Measurements from ENCODE around the gene HOTAIR.

HOTAIR gene

GRCh38 chr12:53972152-53972702 is 2.5 kb downstream of the HOTAIR start:
- DNase-seq (ENCODE audit: low read depth) = peak; percentile 48
- no peak for TF ChIP-seq CTCF (conservative IDR thresholded peaks at IDR 0.05; ENCODE audit: control insufficient read depth, insufficient read depth, low read depth, low read length)
- H3K4me3 ChIP-seq (ENCODE audit: control insufficient read depth, low read depth, low read length) = no peak overlapping the region

GRCh38 chr12:53971686-53972085 is 3.1 kb downstream of the HOTAIR start:
- H3K4me3 ChIP-seq (ENCODE audit: control insufficient read depth, low read depth, low read length) = no peak overlapping the region
- no peak for TF ChIP-seq CTCF (conservative IDR thresholded peaks at IDR 0.05; ENCODE audit: control insufficient read depth, insufficient read depth, low read depth, low read length)
- no peak for DNase-seq (ENCODE audit: low read depth)

- TF ChIP-seq CTCF (conservative IDR thresholded peaks at IDR 0.05; ENCODE audit: control insufficient read depth, insufficient read depth, low read depth, low read length) = no peak
- DNase-seq (ENCODE audit: low read depth) = no peak
- no peak overlapping the region for H3K4me3 ChIP-seq (ENCODE audit: control insufficient read depth, low read depth, low read length)
Measured at GRCh38 chr12:53971129-53971528, 3.6 kb downstream of the HOTAIR start.

GRCh38 chr12:53970451-53970850 is 4.3 kb downstream of the HOTAIR start:
- no peak for DNase-seq (ENCODE audit: low read depth)
- no peak overlapping the region for H3K4me3 ChIP-seq (ENCODE audit: control insufficient read depth, low read depth, low read length)
- TF ChIP-seq CTCF (conservative IDR thresholded peaks at IDR 0.05; ENCODE audit: control insufficient read depth, insufficient read depth, low read depth, low read length) = no peak

- no peak for TF ChIP-seq CTCF (conservative IDR thresholded peaks at IDR 0.05; ENCODE audit: control insufficient read depth, insufficient read depth, low read depth, low read length)
- no peak for DNase-seq (ENCODE audit: low read depth)
- no peak overlapping the region for H3K4me3 ChIP-seq (ENCODE audit: control insufficient read depth, low read depth, low read length)
Measured at GRCh38 chr12:53969588-53970259, 5.0 kb downstream of the HOTAIR start.

GRCh38 chr12:53968214-53969127 is 6.3 kb downstream of the HOTAIR start:
- H3K4me3 ChIP-seq (ENCODE audit: control insufficient read depth, low read depth, low read length) = no peak overlapping the region
- TF ChIP-seq CTCF (conservative IDR thresholded peaks at IDR 0.05; ENCODE audit: control insufficient read depth, insufficient read depth, low read depth, low read length) = no peak
- DNase-seq (ENCODE audit: low read depth) = no peak
